HepG2 (cell line): ENCODE data around the gene PHF14.

ENCODE experiments used
- ATF7 ChIP-seq, 2 experiments: fragments of 450-650 bp in 1 of 2; sonication (generic) in 1 of 2; formaldehyde crosslinking in 1 of 2; IDR thresholded peaks; 2 replicates each; pipeline versions ENCODE4 v1.4.0 to v1.6.1; 2016 to 2020; ENCODE audit warnings: antibody characterized with exemption in 1 of 2, mild to moderate bottlenecking in 1 of 2, missing genetic modification reagents in 1 of 2
- IKZF1 ChIP-seq: fragments of 450-650 bp; IDR thresholded peaks from 2 replicates; pipeline ENCODE4 v1.7.1; 2016
- JDP2 ChIP-seq: sonication (generic); formaldehyde crosslinking; IDR thresholded peaks from 2 replicates; pipeline ENCODE4 v1.8.1; 2022; ENCODE audit warnings: missing genetic modification reagents, borderline replicate concordance
- POLR2A ChIP-seq, 2 experiments: IDR thresholded peaks; 2 replicates each; pipeline ENCODE4 v1.6.1; 2011; ENCODE audit warnings: low read depth in 2 of 2, low read length in 2 of 2, mild to moderate bottlenecking in 1 of 2, moderate library complexity in 1 of 2; ENCODE audit not compliant: insufficient read depth in 1 of 2
- POLR2AphosphoS2 ChIP-seq: IDR thresholded peaks from 2 replicates; pipeline ENCODE4 v1.6.1; 2011; ENCODE audit warnings: low read depth, low read length, improper control_type of control experiment
- POLR2AphosphoS5 ChIP-seq: IDR thresholded peaks from 2 replicates; pipeline ENCODE4 v1.6.1; 2012; ENCODE audit warnings: low read depth, low read length
- SP1 ChIP-seq, 2 experiments: fragments of 450-650 bp in 1 of 2; sonication (generic) in 1 of 2; formaldehyde crosslinking in 1 of 2; IDR thresholded peaks; 2 replicates each; pipeline versions ENCODE4 v1.4.0 to v1.6.1; 2016 to 2020; ENCODE audit warnings: missing genetic modification reagents in 1 of 2
- ZNF567 ChIP-seq: sonication (generic); formaldehyde crosslinking; IDR thresholded peaks from 2 replicates; pipeline ENCODE4 v1.8.1; 2023; ENCODE audit warnings: mild to moderate bottlenecking, missing genetic modification reagents, borderline replicate concordance
- ZNF841 ChIP-seq: sonication (generic); formaldehyde crosslinking; IDR thresholded peaks from 2 replicates; pipeline ENCODE4 v1.8.1; 2023; ENCODE audit warnings: missing genetic modification reagents, borderline replicate concordance
- ZSCAN21 ChIP-seq: sonication (generic); formaldehyde crosslinking; IDR thresholded peaks from 2 replicates; pipeline ENCODE4 v1.8.0; 2022; ENCODE audit warnings: mild to moderate bottlenecking, missing genetic modification reagents, moderate library complexity, borderline replicate concordance
- TF ChIP-seq, protein P1 (sequence below): sonication (generic); formaldehyde crosslinking; IDR thresholded peaks from 2 replicates; pipeline ENCODE4 v1.4.0; 2020; ENCODE audit warnings: low read depth, mild to moderate bottlenecking, missing genetic modification reagents
- TF ChIP-seq, protein P2 (sequence below): sonication (generic); formaldehyde crosslinking; IDR thresholded peaks from 2 replicates; pipeline ENCODE4 v1.5.0; 2020; ENCODE audit warnings: mild to moderate bottlenecking, missing genetic modification reagents, moderate library complexity
- TF ChIP-seq, protein P3 (sequence below), 2 experiments: IDR thresholded peaks; 2 replicates each; pipeline ENCODE4 v1.6.1; 2011 to 2012; ENCODE audit warnings: low read length in 2 of 2, borderline replicate concordance in 1 of 2, low read depth in 1 of 2, mild to moderate bottlenecking in 1 of 2, moderate library complexity in 1 of 2
- TF ChIP-seq, protein P4 (sequence below): sonication (generic); formaldehyde crosslinking; IDR thresholded peaks from 2 replicates; pipeline ENCODE4 v1.4.0; 2020; ENCODE audit warnings: missing genetic modification reagents, borderline replicate concordance

DNA sequence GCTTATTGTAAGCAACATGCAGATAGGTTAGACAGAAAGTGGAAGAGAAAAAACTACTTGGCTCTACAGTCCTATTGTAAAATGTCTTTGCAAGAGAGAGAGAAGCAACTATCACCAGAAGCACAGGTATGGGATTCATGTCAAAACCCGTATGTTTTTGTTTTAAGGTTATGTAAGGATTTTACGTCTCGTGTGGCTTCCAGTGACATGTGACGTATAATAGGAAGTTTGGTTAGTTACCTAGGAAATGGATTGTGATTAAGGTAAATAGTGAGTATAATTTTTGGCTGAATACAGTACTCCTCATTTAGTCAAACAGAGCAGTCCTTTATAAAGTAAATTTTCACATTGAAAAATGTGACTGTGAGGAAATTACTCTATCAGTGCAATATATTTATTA, 62.0 kb downstream of the PHF14 start:
- TF ChIP-seq, protein P1, sequence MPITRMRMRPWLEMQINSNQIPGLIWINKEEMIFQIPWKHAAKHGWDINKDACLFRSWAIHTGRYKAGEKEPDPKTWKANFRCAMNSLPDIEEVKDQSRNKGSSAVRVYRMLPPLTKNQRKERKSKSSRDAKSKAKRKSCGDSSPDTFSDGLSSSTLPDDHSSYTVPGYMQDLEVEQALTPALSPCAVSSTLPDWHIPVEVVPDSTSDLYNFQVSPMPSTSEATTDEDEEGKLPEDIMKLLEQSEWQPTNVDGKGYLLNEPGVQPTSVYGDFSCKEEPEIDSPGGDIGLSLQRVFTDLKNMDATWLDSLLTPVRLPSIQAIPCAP (CRISPR knock-in tag) = no peak
- no peak for TF ChIP-seq ATF7 (IDR thresholded peaks at IDR 0.05)
- TF ChIP-seq ATF7 (CRISPR knock-in tag; IDR thresholded peaks at IDR 0.05) = no peak
- no peak for TF ChIP-seq ZNF841 (CRISPR knock-in tag)
- no peak for TF ChIP-seq POLR2AphosphoS5
- no peak for TF ChIP-seq POLR2A (IDR thresholded peaks at IDR 0.05; ENCODE audit: insufficient read depth in 1 of 2, low read depth in 2 of 2, low read length in 2 of 2)
- TF ChIP-seq, protein P2, sequence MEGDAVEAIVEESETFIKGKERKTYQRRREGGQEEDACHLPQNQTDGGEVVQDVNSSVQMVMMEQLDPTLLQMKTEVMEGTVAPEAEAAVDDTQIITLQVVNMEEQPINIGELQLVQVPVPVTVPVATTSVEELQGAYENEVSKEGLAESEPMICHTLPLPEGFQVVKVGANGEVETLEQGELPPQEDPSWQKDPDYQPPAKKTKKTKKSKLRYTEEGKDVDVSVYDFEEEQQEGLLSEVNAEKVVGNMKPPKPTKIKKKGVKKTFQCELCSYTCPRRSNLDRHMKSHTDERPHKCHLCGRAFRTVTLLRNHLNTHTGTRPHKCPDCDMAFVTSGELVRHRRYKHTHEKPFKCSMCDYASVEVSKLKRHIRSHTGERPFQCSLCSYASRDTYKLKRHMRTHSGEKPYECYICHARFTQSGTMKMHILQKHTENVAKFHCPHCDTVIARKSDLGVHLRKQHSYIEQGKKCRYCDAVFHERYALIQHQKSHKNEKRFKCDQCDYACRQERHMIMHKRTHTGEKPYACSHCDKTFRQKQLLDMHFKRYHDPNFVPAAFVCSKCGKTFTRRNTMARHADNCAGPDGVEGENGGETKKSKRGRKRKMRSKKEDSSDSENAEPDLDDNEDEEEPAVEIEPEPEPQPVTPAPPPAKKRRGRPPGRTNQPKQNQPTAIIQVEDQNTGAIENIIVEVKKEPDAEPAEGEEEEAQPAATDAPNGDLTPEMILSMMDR = no peak
- TF ChIP-seq SP1 (IDR thresholded peaks at IDR 0.05) = no peak
- TF ChIP-seq SP1 (CRISPR knock-in tag; IDR thresholded peaks at IDR 0.05) = no peak
- TF ChIP-seq, protein P3, sequence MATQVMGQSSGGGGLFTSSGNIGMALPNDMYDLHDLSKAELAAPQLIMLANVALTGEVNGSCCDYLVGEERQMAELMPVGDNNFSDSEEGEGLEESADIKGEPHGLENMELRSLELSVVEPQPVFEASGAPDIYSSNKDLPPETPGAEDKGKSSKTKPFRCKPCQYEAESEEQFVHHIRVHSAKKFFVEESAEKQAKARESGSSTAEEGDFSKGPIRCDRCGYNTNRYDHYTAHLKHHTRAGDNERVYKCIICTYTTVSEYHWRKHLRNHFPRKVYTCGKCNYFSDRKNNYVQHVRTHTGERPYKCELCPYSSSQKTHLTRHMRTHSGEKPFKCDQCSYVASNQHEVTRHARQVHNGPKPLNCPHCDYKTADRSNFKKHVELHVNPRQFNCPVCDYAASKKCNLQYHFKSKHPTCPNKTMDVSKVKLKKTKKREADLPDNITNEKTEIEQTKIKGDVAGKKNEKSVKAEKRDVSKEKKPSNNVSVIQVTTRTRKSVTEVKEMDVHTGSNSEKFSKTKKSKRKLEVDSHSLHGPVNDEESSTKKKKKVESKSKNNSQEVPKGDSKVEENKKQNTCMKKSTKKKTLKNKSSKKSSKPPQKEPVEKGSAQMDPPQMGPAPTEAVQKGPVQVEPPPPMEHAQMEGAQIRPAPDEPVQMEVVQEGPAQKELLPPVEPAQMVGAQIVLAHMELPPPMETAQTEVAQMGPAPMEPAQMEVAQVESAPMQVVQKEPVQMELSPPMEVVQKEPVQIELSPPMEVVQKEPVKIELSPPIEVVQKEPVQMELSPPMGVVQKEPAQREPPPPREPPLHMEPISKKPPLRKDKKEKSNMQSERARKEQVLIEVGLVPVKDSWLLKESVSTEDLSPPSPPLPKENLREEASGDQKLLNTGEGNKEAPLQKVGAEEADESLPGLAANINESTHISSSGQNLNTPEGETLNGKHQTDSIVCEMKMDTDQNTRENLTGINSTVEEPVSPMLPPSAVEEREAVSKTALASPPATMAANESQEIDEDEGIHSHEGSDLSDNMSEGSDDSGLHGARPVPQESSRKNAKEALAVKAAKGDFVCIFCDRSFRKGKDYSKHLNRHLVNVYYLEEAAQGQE (IDR thresholded peaks at IDR 0.05; ENCODE audit: borderline replicate concordance in 1 of 2, low read depth in 1 of 2, low read length in 2 of 2) = no peak
- no peak for TF ChIP-seq ZSCAN21 (CRISPR knock-in tag)
- TF ChIP-seq POLR2AphosphoS2 = no peak
- TF ChIP-seq ZNF567 (CRISPR knock-in tag) = no peak
- TF ChIP-seq, protein P4, sequence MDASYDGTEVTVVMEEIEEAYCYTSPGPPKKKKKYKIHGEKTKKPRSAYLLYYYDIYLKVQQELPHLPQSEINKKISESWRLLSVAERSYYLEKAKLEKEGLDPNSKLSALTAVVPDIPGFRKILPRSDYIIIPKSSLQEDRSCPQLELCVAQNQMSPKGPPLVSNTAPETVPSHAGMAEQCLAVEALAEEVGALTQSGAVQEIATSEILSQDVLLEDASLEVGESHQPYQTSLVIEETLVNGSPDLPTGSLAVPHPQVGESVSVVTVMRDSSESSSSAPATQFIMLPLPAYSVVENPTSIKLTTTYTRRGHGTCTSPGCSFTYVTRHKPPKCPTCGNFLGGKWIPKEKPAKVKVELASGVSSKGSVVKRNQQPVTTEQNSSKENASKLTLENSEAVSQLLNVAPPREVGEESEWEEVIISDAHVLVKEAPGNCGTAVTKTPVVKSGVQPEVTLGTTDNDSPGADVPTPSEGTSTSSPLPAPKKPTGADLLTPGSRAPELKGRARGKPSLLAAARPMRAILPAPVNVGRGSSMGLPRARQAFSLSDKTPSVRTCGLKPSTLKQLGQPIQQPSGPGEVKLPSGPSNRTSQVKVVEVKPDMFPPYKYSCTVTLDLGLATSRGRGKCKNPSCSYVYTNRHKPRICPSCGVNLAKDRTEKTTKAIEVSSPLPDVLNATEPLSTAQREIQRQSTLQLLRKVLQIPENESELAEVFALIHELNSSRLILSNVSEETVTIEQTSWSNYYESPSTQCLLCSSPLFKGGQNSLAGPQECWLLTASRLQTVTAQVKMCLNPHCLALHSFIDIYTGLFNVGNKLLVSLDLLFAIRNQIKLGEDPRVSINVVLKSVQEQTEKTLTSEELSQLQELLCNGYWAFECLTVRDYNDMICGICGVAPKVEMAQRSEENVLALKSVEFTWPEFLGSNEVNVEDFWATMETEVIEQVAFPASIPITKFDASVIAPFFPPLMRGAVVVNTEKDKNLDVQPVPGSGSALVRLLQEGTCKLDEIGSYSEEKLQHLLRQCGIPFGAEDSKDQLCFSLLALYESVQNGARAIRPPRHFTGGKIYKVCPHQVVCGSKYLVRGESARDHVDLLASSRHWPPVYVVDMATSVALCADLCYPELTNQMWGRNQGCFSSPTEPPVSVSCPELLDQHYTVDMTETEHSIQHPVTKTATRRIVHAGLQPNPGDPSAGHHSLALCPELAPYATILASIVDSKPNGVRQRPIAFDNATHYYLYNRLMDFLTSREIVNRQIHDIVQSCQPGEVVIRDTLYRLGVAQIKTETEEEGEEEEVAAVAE = no peak
- no peak for TF ChIP-seq IKZF1
- TF ChIP-seq JDP2 (CRISPR knock-in tag) = no peak
